Gastrocnemius medialis (tissue), 4 donors: ENCODE measurements around the gene NEDD4. TPM values are rescaled to one million over a fixed set of nuclear protein-coding genes. Genes with fewer than 3 reads are reported as not detected.

Experiments
- ATAC-seq, 2 donors: fragments of 150-250 bp; one replicate each; pipeline ENCODE4 v1.9.1; 2016
- DNase-seq, 2 donors: peaks; one replicate each; pipeline ENCODE4 v3.0.0-alpha.2; 2019
- H3K27ac ChIP-seq, 4 donors: fragments of 200-600 bp; sonication (generic); 1 replicate in 1 of 4; 2 replicates in 3 of 4; pipeline ENCODE4 v1.5.1; 2016 to 2018; ENCODE audit warnings: mild to moderate bottlenecking in 2 of 4, moderate library complexity in 1 of 4
- H3K27me3 ChIP-seq, 3 donors: fragments of 200-600 bp; sonication (generic) in 2 of 3; 1 replicate in 1 of 3; 2 replicates in 2 of 3; pipeline versions ENCODE4 v1.5.1 to v1.6.0; 2016 to 2019; ENCODE audit warnings: mild to moderate bottlenecking in 1 of 3, moderate library complexity in 1 of 3
- H3K36me3 ChIP-seq, 2 donors: fragments of 200-600 bp; sonication (generic) in 1 of 2; one replicate each; pipeline ENCODE4 v1.5.1; 2017 to 2018
- H3K4me1 ChIP-seq, 2 donors: fragments of 200-600 bp; sonication (generic) in 1 of 2; one replicate each; pipeline ENCODE4 v1.5.1; 2016 to 2017; ENCODE audit warnings: mild to moderate bottlenecking in 2 of 2
- H3K4me3 ChIP-seq, 4 donors: fragments of 200-600 bp; sonication (generic) in 3 of 4; 1 replicate in 1 of 4; 2 replicates in 3 of 4; pipeline ENCODE4 v1.5.1; 2016 to 2019; ENCODE audit warnings: mild to moderate bottlenecking in 2 of 4
- H3K9me3 ChIP-seq, 3 donors: fragments of 200-600 bp; sonication (generic) in 2 of 3; 1 replicate in 1 of 3; 2 replicates in 2 of 3; pipeline ENCODE4 v1.5.1; 2016 to 2019
- CTCF ChIP-seq, 5 experiments: fragments of 450-650 bp in 3 of 5; fragments of 200-600 bp in 2 of 5; sonication (generic) in 2 of 5; IDR thresholded peaks in 4 of 5; conservative IDR thresholded peaks in 1 of 5; 1 replicate in 4 of 5; 2 replicates in 1 of 5; pipeline ENCODE4 v1.5.1; 2016 to 2019; ENCODE audit warnings: antibody characterized with exemption in 5 of 5, mild to moderate bottlenecking in 3 of 5, moderate library complexity in 3 of 5
- POLR2A ChIP-seq, 2 donors: fragments of 450-650 bp; IDR thresholded peaks; one replicate each; pipeline ENCODE4 v1.6.1; 2017; ENCODE audit warnings: antibody characterized with exemption in 2 of 2, mild to moderate bottlenecking in 2 of 2, moderate library complexity in 2 of 2
- in situ Hi-C, 4 donors: fragments of 200-750 bp; cut with MboI; loops; one replicate each; pipeline versions ENCODE4 v1.15.0 to v1.8.0; 2017; ENCODE audit warnings: low sequenced_read_pairs in 4 of 4
- intact Hi-C: fragments of 100-400 bp; cut with DNase I; formaldehyde crosslinking; loops from one replicate; pipeline ENCODE4 v1.15.1; 2023; ENCODE audit warnings: low total_unique reads
- total RNA-seq, 4 donors: library from RNA; depleted of rRNA; stranded (reverse); fragments of >200 nt; gene quantifications; one replicate each; pipeline versions ENCODE4 v1.1.0 to v1.2.3, GENCODE V29; 2016

Gene NEDD4
- total RNA-seq, 4 donors from 2014 or later: 45.4 to 475 (median 205) TPM

- in situ Hi-C loops: no loop called here
- peak overlapping the region; percentile 86 to 97 (median 90) for H3K27ac ChIP-seq
These were observed 99.6 kb downstream of the NEDD4 start for GRCh38 chr15:55893852-55894251.

GRCh38 chr15:55891196-55891595 is 102.2 kb downstream of the NEDD4 start:
- no peaks in the 10 kb centered on the region for H3K27me3 ChIP-seq
- H3K4me3 ChIP-seq: no peak overlapping the region
- H3K4me1 ChIP-seq: peaks cover 20 to 22% of the 10 kb centered on the region in 2 donors
- peak overlapping the region; percentile 6 to 97 (median 88) for H3K27ac ChIP-seq
- intact Hi-C loops: no loop called here
- no peaks in the 10 kb centered on the region for H3K9me3 ChIP-seq
- TF ChIP-seq POLR2A (IDR thresholded peaks at IDR 0.05): no peak
- no peak for TF ChIP-seq CTCF (IDR thresholded peaks at IDR 0.05 in 4 of 5, conservative IDR thresholded peaks at IDR 0.05 in 1 of 5)
- ATAC-seq: no peak
- no peaks in the 10 kb centered on the region for H3K36me3 ChIP-seq
- DNase-seq: no peak
- in situ Hi-C loops: no loop called here

More at GRCh38 chr15:55893852-55894251, 99.6 kb downstream of the NEDD4 start:
- no peaks in the 10 kb centered on the region for H3K36me3 ChIP-seq
- intact Hi-C loops: no loop called here
- TF ChIP-seq CTCF (IDR thresholded peaks at IDR 0.05 in 4 of 5, conservative IDR thresholded peaks at IDR 0.05 in 1 of 5) (no peak), POLR2A (IDR thresholded peaks at IDR 0.05) (no peak)
- DNase-seq (no peak), ATAC-seq (no peak)
- H3K27me3 ChIP-seq: no peaks in the 10 kb centered on the region
- H3K9me3 ChIP-seq: no peaks in the 10 kb centered on the region
- H3K4me3 ChIP-seq: peak overlapping the region; percentile 36 to 46 (median 42)
- H3K4me1 ChIP-seq: peaks cover 35 to 42% of the 10 kb centered on the region in 2 donors

- DNase-seq (no peak), ATAC-seq (no peak)
- in situ Hi-C loops (no loop called here), intact Hi-C loops (no loop called here)
- Histone ChIP-seq H3K9me3 (no peaks in the 10 kb centered on the region), H3K4me3 (no peak overlapping the region), H3K36me3 (no peaks in the 10 kb centered on the region), H3K27ac (peak overlapping the region; percentile 27 to 62 (median 52)), H3K4me1 (peaks cover 7 to 27% of the 10 kb centered on the region in 2 donors), H3K27me3 (no peaks in the 10 kb centered on the region)
- TF ChIP-seq POLR2A (IDR thresholded peaks at IDR 0.05): no peak
- TF ChIP-seq CTCF (IDR thresholded peaks at IDR 0.05 in 4 of 5, conservative IDR thresholded peaks at IDR 0.05 in 1 of 5): no peak
These were observed 109.2 kb downstream of the NEDD4 start for GRCh38 chr15:55884223-55884622.

GRCh38 chr15:55879181-55879580 is 114.2 kb downstream of the NEDD4 start:
- H3K27me3 ChIP-seq: no peaks in the 10 kb centered on the region
- no peak for DNase-seq
- no peaks in the 10 kb centered on the region for H3K36me3 ChIP-seq
- intact Hi-C loops: no loop called here
- ATAC-seq: no peak
- peaks cover 0 to 11% of the 10 kb centered on the region in 2 donors for H3K4me1 ChIP-seq
- in situ Hi-C loops: no loop called here
- H3K9me3 ChIP-seq: no peaks in the 10 kb centered on the region
- TF ChIP-seq CTCF (IDR thresholded peaks at IDR 0.05 in 4 of 5, conservative IDR thresholded peaks at IDR 0.05 in 1 of 5) (no peak), POLR2A (IDR thresholded peaks at IDR 0.05) (no peak)
- no peak overlapping the region for H3K4me3 ChIP-seq
- H3K27ac ChIP-seq: peak overlapping the region in 1 of 4 donors; percentile 31
